A673 (cell line): ENCODE results near the gene DCP2.

Experiments
- EZH2 ChIP-seq: fragments of 200-600 bp; sonication (generic); IDR thresholded peaks from 2 replicates; pipeline ENCODE4 v1.6.1; 2017; ENCODE audit warnings: borderline replicate concordance, low read depth, mild to moderate bottlenecking, mixed read lengths, antibody characterized with exemption, low read length; ENCODE audit not compliant: poor library complexity, severe bottlenecking
- TF ChIP-seq, protein P1 (sequence below): fragments of 300-800, 200-600 bp; sonication (generic); conservative IDR thresholded peaks from 2 replicates; pipeline ENCODE4 v1.5.1; 2017; ENCODE audit warnings: low read depth, mild to moderate bottlenecking, antibody characterized with exemption, low read length, moderate library complexity, mixed read lengths

DNA sequence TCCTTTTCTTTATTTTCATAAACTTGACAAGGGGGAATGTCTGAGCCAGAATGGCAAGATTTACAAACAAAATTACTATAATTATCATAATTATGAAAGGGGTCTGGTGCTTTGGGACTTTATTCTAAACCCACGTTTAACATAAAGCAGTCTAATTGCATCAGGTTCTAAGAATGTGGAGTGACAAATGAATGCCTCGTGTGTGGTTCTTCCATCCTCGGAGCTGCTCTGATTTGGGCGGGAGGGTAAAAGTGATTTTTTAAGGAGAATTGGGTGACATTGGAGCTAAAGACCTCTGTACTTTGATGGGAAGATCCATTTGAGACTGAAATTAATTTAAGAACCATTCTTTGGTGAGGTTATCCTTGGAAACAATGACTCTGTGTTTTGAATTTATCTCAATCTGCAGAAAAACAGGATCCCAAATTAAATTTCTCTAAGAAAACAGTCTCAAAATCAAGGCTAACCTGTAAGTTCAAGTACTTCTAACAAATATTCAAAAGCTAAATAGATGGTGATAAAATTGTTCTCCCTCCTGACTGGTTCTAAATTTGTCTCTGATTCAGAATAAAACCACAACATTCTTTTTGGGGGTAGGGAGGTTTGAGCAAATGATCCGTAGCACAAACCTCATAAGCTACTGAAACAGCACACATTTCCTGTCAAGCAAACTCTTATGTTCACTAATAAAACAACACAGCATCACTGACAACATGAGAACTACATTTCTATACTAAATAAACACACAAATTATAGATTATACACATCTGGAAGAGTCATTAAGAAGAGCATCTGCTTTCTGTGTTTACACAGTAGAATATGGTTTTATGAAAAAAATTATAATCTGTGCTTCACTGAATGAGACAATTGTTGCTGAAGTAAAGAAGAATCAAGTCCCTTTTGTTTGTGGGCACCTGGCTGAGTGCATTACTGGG lies 85.5 kb downstream of the DCP2 start:
- TF ChIP-seq, protein P1, sequence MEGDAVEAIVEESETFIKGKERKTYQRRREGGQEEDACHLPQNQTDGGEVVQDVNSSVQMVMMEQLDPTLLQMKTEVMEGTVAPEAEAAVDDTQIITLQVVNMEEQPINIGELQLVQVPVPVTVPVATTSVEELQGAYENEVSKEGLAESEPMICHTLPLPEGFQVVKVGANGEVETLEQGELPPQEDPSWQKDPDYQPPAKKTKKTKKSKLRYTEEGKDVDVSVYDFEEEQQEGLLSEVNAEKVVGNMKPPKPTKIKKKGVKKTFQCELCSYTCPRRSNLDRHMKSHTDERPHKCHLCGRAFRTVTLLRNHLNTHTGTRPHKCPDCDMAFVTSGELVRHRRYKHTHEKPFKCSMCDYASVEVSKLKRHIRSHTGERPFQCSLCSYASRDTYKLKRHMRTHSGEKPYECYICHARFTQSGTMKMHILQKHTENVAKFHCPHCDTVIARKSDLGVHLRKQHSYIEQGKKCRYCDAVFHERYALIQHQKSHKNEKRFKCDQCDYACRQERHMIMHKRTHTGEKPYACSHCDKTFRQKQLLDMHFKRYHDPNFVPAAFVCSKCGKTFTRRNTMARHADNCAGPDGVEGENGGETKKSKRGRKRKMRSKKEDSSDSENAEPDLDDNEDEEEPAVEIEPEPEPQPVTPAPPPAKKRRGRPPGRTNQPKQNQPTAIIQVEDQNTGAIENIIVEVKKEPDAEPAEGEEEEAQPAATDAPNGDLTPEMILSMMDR: no peak
- TF ChIP-seq EZH2: no peak
